Lower leg skin (tissue), 3 donors: Measurements from ENCODE around the gene SNAP23.

Source experiments
- CTCF ChIP-seq, 3 donors: fragments of 450-650 bp; IDR thresholded peaks; one replicate each; pipeline ENCODE4 v1.5.1; 2016; ENCODE audit warnings: antibody characterized with exemption in 3 of 3, mild to moderate bottlenecking in 3 of 3, moderate library complexity in 2 of 3
- POLR2A ChIP-seq, 2 donors: fragments of 450-650 bp; IDR thresholded peaks; one replicate each; pipeline ENCODE4 v1.6.1; 2016 to 2017; ENCODE audit warnings: antibody characterized with exemption in 2 of 2, mild to moderate bottlenecking in 1 of 2, moderate library complexity in 1 of 2

- TF ChIP-seq CTCF (IDR thresholded peaks at IDR 0.05), result no peak
- no peak for TF ChIP-seq POLR2A (IDR thresholded peaks at IDR 0.05)
Observed at GRCh38 chr15:42510258-42511006, 15.0 kb downstream of the SNAP23 start.
